Mesendoderm (in vitro differentiated cells): ENCODE measurements around the gene ADK.
"Not testable (repeated sequence)": the region's sequence is repeated elsewhere in the genome, so short reads cannot be mapped to it uniquely, and the experiment has no call there.

Experiments used
- DNase-seq: peaks from one replicate; pipeline ENCODE4 v3.0.0; 2013
- H2AK5ac ChIP-seq: 2 replicates; pipeline ENCODE4 v1.6.1; 2013; ENCODE audit warnings: low read length, inconsistent platforms
- H2BK120ac ChIP-seq: 2 replicates; pipeline ENCODE4 v1.6.1; 2013; ENCODE audit warnings: low read depth, mild to moderate bottlenecking, low read length, moderate library complexity, mixed read lengths
- H2BK15ac ChIP-seq: replicated peaks from 2 replicates; pipeline ENCODE4 v1.6.1; 2013; ENCODE audit warnings: low read depth, mild to moderate bottlenecking, moderate library complexity
- H2BK5ac ChIP-seq: 2 replicates; pipeline ENCODE4 v1.6.1; 2013; ENCODE audit warnings: low read length, inconsistent platforms
- H3K18ac ChIP-seq: 2 replicates; pipeline ENCODE4 v1.6.1; 2013; ENCODE audit warnings: mild to moderate bottlenecking, low read length, mixed read lengths
- H3K23ac ChIP-seq: one replicate; pipeline ENCODE4 v1.6.1; 2013; ENCODE audit warnings: low read length
- H3K27ac ChIP-seq: 2 replicates; pipeline ENCODE4 v1.5.1; 2013; ENCODE audit warnings: low read depth, mild to moderate bottlenecking, inconsistent platforms, low read length, moderate library complexity
- H3K27me3 ChIP-seq: 2 replicates; pipeline ENCODE4 v1.6.1; 2013; ENCODE audit warnings: low read length, control low read depth, mild to moderate bottlenecking, inconsistent platforms; ENCODE audit not compliant: insufficient read depth, poor library complexity
- H3K36me3 ChIP-seq: 2 replicates; pipeline ENCODE4 v1.6.1; 2013; ENCODE audit warnings: low read length, inconsistent platforms; ENCODE audit not compliant: control insufficient read depth, insufficient read depth
- H3K4ac ChIP-seq: one replicate; pipeline ENCODE4 v1.6.1; 2013; ENCODE audit warnings: low read depth, mild to moderate bottlenecking, low read length, moderate library complexity
- H3K4me1 ChIP-seq: 2 replicates; pipeline ENCODE4 v1.6.1; 2013; ENCODE audit warnings: low read depth, low read length, inconsistent platforms; ENCODE audit not compliant: control insufficient read depth
- H3K4me2 ChIP-seq: 2 replicates; pipeline ENCODE4 v1.6.1; 2013; ENCODE audit warnings: low read length
- H3K4me3 ChIP-seq: 2 replicates; pipeline ENCODE4 v1.5.1; 2013; ENCODE audit warnings: mild to moderate bottlenecking, low read length
- H3K56ac ChIP-seq: one replicate; pipeline ENCODE4 v1.6.1; 2013; ENCODE audit warnings: low read length
- H3K79me1 ChIP-seq: 2 replicates; pipeline ENCODE4 v1.6.1; 2013; ENCODE audit warnings: low read length, inconsistent platforms
- H3K79me2 ChIP-seq: 2 replicates; pipeline ENCODE4 v1.6.1; 2013; ENCODE audit warnings: mild to moderate bottlenecking, low read length; ENCODE audit not compliant: control insufficient read depth, insufficient read depth
- H3K9ac ChIP-seq: 2 replicates; pipeline ENCODE4 v1.6.1; 2013; ENCODE audit warnings: low read length, inconsistent platforms
- H4K5ac ChIP-seq: one replicate; pipeline ENCODE4 v1.6.1; 2013; ENCODE audit warnings: low read length
- H4K8ac ChIP-seq: one replicate; pipeline ENCODE4 v1.6.1; 2013; ENCODE audit warnings: low read depth, mild to moderate bottlenecking, control low read depth, low read length, moderate library complexity
- WGBS: extraction: QIAGEN DNeasy Blood & Tissue Kit; methylation state at CpG from one replicate; pipeline ENCODE4 v1.1.7; 2013; ENCODE audit warnings: low lambda C conversion rate, missing lambda C conversion rate; ENCODE audit not compliant: insufficient coverage; ENCODE audit errors: extremely low coverage; 5-methylcytosine and 5-hydroxymethylcytosine counted together

ADK gene

GRCh38 chr10:74476162-74476706 is 325.2 kb downstream of the ADK start:
- not testable (repeated sequence) for DNase-seq, H4K5ac ChIP-seq, H3K23ac ChIP-seq, H3K36me3 ChIP-seq, H2BK15ac ChIP-seq, H3K4me2 ChIP-seq, H3K79me2 ChIP-seq, H2BK5ac ChIP-seq, H3K4ac ChIP-seq, H2AK5ac ChIP-seq, H3K4me1 ChIP-seq, H3K9ac ChIP-seq, H3K79me1 ChIP-seq, H3K18ac ChIP-seq, H4K8ac ChIP-seq, H3K27ac ChIP-seq, H3K56ac ChIP-seq, H2BK120ac ChIP-seq, H3K27me3 ChIP-seq, H3K4me3 ChIP-seq
- WGBS = no CpG with 5 or more reads among the region's 10 CpGs

GRCh38 chr10:74480778-74481177 is 329.8 kb downstream of the ADK start:
- H3K27ac ChIP-seq = no peak overlapping the region
- no peak overlapping the region for H2AK5ac ChIP-seq
- H3K79me1 ChIP-seq = no peaks in the 10 kb centered on the region
- no peak overlapping the region for H3K56ac ChIP-seq
- H4K8ac ChIP-seq = no peak overlapping the region
- H3K4me3 ChIP-seq = no peak overlapping the region
- no peaks in the 10 kb centered on the region for H3K36me3 ChIP-seq
- no peak overlapping the region for H4K5ac ChIP-seq
- no peak overlapping the region for H3K4ac ChIP-seq
- WGBS = no CpG with 5 or more reads among the region's 1 CpG
- H3K9ac ChIP-seq = no peak overlapping the region
- no peaks in the 10 kb centered on the region for H3K4me1 ChIP-seq
- no peaks in the 10 kb centered on the region for H3K79me2 ChIP-seq
- no peak overlapping the region for H3K23ac ChIP-seq
- no peak overlapping the region for H2BK15ac ChIP-seq
- no peak overlapping the region for H2BK5ac ChIP-seq
- no peaks in the 10 kb centered on the region for H3K27me3 ChIP-seq
- no peak overlapping the region for H3K4me2 ChIP-seq
- H3K18ac ChIP-seq = no peak overlapping the region
- no peak overlapping the region for H2BK120ac ChIP-seq
- DNase-seq = no peak

DNA sequence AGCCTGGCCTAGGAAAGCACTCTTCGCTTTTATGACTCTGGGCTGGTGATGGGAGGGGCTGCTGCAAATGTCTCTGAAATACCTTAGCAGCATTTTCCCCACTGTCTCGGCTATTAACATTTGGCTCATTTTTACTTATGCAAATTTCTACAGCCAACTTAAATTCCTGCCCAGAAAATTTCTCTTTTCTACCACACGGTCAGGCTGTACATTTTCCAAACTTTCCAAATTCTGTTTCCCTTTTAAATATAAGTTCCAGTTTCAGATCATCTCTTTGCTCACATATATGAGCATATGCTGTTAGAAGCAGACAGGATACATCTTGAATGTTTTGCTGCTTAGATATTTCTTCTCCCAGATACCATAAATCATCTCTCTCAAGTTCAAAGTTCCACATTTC is 332.3 kb downstream of the ADK start:
- H3K4me2 ChIP-seq = no peak overlapping the region
- no peak overlapping the region for H2AK5ac ChIP-seq
- H3K4me1 ChIP-seq = no peaks in the 10 kb centered on the region
- no peak overlapping the region for H4K8ac ChIP-seq
- DNase-seq = no peak
- H2BK5ac ChIP-seq = no peak overlapping the region
- no peak overlapping the region for H3K4ac ChIP-seq
- no peak overlapping the region for H3K18ac ChIP-seq
- no peaks in the 10 kb centered on the region for H3K27me3 ChIP-seq
- H2BK120ac ChIP-seq = no peak overlapping the region
- no CpG with 5 or more reads among the region's 3 CpGs for WGBS
- no peaks in the 10 kb centered on the region for H3K36me3 ChIP-seq
- H3K56ac ChIP-seq = no peak overlapping the region
- no peaks in the 10 kb centered on the region for H3K79me1 ChIP-seq
- no peak overlapping the region for H3K23ac ChIP-seq
- H2BK15ac ChIP-seq = no peak overlapping the region
- no peak overlapping the region for H3K27ac ChIP-seq
- H3K4me3 ChIP-seq = no peak overlapping the region
- H4K5ac ChIP-seq = no peak overlapping the region
- no peaks in the 10 kb centered on the region for H3K79me2 ChIP-seq
- no peak overlapping the region for H3K9ac ChIP-seq

DNA sequence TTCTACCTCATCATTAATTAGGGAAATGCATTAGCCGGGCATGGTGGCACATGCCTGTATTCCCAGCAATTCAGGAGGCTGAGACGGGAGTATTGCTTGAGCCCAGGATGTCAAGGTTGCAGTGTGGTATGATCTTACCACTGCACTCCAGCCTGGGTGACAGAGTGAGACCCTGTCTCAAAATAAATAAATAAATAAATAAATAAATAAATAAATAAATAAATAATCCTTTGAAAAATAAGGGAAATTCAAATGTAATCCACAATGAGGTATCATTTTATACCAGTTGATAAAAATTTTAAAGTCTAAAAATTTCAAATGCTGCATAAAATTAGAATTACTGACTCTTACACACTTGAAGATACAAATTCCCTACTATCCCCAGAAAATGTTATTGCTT is 334.3 kb downstream of the ADK start:
- Histone ChIP-seq H3K9ac (no peak overlapping the region), H3K56ac (no peak overlapping the region), H3K27ac (no peak overlapping the region), H3K36me3 (no peaks in the 10 kb centered on the region), H4K5ac (no peak overlapping the region), H2AK5ac (no peak overlapping the region), H3K18ac (no peak overlapping the region), H2BK5ac (no peak overlapping the region), H3K4me1 (no peaks in the 10 kb centered on the region), H3K4me3 (no peak overlapping the region), H3K23ac (no peak overlapping the region), H3K27me3 (no peaks in the 10 kb centered on the region), H2BK120ac (no peak overlapping the region), H3K4me2 (no peak overlapping the region), H2BK15ac (no peak overlapping the region), H4K8ac (no peak overlapping the region), H3K79me2 (no peaks in the 10 kb centered on the region), H3K4ac (no peak overlapping the region), H3K79me1 (no peaks in the 10 kb centered on the region)
- no CpG with 5 or more reads among the region's 2 CpGs for WGBS
- DNase-seq = no peak

DNA sequence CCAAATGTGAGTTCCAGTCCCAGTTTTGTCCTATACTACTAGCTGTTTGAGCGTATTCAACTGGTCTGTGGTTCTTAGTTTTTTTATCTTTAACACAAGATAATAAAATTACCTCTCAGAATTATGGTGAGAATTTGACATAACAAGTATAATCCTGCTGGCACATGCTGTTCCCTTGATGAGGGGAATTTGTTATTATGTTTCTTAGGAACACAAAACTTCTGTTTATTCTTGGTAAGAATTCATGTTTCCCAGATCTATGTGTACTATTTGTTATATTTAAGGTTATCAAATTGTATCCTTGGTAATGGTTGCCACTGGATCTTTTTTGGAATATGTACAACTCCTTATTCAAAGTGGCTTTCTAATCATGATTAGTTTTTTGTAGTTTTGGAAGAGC is 335.6 kb downstream of the ADK start:
- Histone ChIP-seq H3K56ac (no peak overlapping the region), H3K4ac (no peak overlapping the region), H3K23ac (no peak overlapping the region), H3K79me1 (no peaks in the 10 kb centered on the region), H3K4me3 (no peak overlapping the region), H2BK5ac (no peak overlapping the region), H3K4me1 (no peaks in the 10 kb centered on the region), H2AK5ac (no peak overlapping the region), H3K79me2 (no peaks in the 10 kb centered on the region), H2BK15ac (no peak overlapping the region), H3K27ac (no peak overlapping the region), H3K18ac (no peak overlapping the region), H4K5ac (no peak overlapping the region), H3K27me3 (no peaks in the 10 kb centered on the region), H3K4me2 (no peak overlapping the region), H2BK120ac (no peak overlapping the region), H3K36me3 (no peaks in the 10 kb centered on the region), H4K8ac (no peak overlapping the region), H3K9ac (no peak overlapping the region)
- DNase-seq = no peak
- no CpG with 5 or more reads among the region's 1 CpG for WGBS

DNA sequence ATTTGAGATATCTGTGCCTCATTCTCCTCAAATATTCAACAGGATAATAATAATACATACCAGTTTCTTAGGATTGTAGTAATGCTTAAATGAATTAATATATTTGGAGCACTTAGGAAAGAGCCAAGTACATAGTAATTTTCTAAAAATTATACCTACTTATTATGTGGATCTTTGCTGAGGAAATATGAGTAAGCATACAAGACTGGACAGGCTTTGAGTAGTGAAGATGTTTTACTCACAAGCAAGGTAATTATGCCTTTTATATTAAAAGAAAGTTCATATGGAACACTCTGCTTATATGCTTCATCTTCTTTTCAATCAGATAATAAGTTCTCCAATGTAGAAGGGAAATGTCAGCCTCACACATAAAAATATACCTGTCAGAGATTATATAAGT is 337.9 kb downstream of the ADK start:
- no peak overlapping the region for H4K5ac ChIP-seq
- H3K36me3 ChIP-seq = no peaks in the 10 kb centered on the region
- H3K4me3 ChIP-seq = no peak overlapping the region
- H3K56ac ChIP-seq = no peak overlapping the region
- no peak overlapping the region for H2BK5ac ChIP-seq
- no peak overlapping the region for H2BK15ac ChIP-seq
- no peak overlapping the region for H3K4me2 ChIP-seq
- H3K4me1 ChIP-seq = no peaks in the 10 kb centered on the region
- H3K4ac ChIP-seq = no peak overlapping the region
- no peaks in the 10 kb centered on the region for H3K79me2 ChIP-seq
- no peaks in the 10 kb centered on the region for H3K27me3 ChIP-seq
- H4K8ac ChIP-seq = no peak overlapping the region
- no peak overlapping the region for H2BK120ac ChIP-seq
- no peak overlapping the region for H3K27ac ChIP-seq
- H3K79me1 ChIP-seq = no peaks in the 10 kb centered on the region
- no peak overlapping the region for H3K9ac ChIP-seq
- no peak overlapping the region for H3K23ac ChIP-seq
- no peak overlapping the region for H2AK5ac ChIP-seq
- DNase-seq = no peak
- H3K18ac ChIP-seq = no peak overlapping the region
